Muscle layer of colon (tissue), 2 donors: Measurements from ENCODE around the gene OR5H14.
"Not testable (repeated sequence)": the region's sequence is repeated elsewhere in the genome, so short reads cannot be mapped to it uniquely, and the experiment has no call there.

ENCODE experiments used
- H3K27ac ChIP-seq: one replicate; pipeline ENCODE4 v1.7.0; 2013; ENCODE audit warnings: low read depth, mild to moderate bottlenecking, low read length, moderate library complexity
- H3K27me3 ChIP-seq, 2 donors: one replicate each; pipeline ENCODE4 v1.7.0; 2013; ENCODE audit warnings: low read length in 2 of 2, mild to moderate bottlenecking in 2 of 2; ENCODE audit not compliant: insufficient read depth in 2 of 2, control insufficient read depth in 1 of 2
- H3K36me3 ChIP-seq: one replicate; pipeline ENCODE4 v1.7.0; 2013; ENCODE audit warnings: mild to moderate bottlenecking, low read length; ENCODE audit not compliant: insufficient read depth
- H3K4me1 ChIP-seq: one replicate; pipeline ENCODE4 v1.7.0; 2013; ENCODE audit warnings: mild to moderate bottlenecking, low read length; ENCODE audit not compliant: insufficient read depth
- H3K4me3 ChIP-seq, 2 donors: one replicate each; pipeline ENCODE4 v1.7.0; 2013; ENCODE audit warnings: low read length in 2 of 2, low read depth in 1 of 2, mild to moderate bottlenecking in 1 of 2, moderate library complexity in 1 of 2
- H3K9ac ChIP-seq: one replicate; pipeline ENCODE4 v1.7.0; 2013; ENCODE audit warnings: low read length
- H3K9me3 ChIP-seq: one replicate; pipeline ENCODE4 v1.7.0; 2013; ENCODE audit warnings: mild to moderate bottlenecking, low read length
- donor health status: abdominal sarcoma.
- donor health status: Adenocarcinoma of cecum.

Gene OR5H14

DNA sequence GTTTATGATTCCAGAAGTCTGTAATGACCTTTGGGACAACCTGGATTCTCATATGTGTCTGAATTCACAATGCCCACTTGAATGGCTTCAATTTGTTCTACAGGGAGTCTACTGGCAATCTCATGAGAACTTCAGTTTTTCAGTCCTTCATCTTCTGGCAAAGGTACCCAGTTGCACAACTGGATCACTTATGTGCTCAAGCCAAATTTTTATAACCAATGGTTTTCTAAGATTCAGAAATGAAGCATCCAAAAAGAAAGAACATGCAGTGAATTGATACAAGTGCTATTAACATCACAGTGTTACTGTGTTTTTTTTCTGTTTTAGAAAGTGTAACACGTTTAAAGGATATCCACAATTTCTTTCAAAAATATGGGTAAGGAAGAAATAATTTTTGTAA, at the start of gene OR5H14:
Gene OR5H14, plus strand, starts transcription at position 301 of the 400 bp plus-strand sequence. CDS start 1,907 bp downstream, outside the sequence.
- no peak within 1 kb of the TSS for H3K9ac ChIP-seq
- no peaks in the 10 kb centered on the region for H3K36me3 ChIP-seq

DNA sequence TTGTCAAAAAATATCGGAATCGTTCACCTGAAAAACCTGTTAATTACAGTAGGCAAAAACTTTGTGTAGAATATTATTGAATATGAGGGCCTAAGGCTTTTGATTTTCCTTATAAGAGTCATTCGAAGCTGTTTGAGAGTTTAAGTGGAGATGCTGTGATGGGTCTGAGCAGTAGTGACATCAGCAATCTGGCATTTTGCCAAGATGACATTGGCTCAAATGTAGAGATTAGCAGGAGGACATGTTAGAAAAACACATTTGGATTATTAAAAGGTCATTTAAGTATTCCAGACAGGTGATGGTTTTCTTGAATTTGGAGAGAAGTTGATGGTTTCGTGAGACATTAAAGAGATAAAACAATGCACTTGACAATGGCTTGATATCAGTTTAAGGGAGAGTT, 47.4 kb upstream of the OR5H14 start:
- no peaks in the 10 kb centered on the region for H3K36me3 ChIP-seq
- H3K27me3 ChIP-seq: no peaks in the 10 kb centered on the region
- no peaks in the 10 kb centered on the region for H3K9me3 ChIP-seq
- no peak overlapping the region for H3K27ac ChIP-seq
- no peaks in the 10 kb centered on the region for H3K4me1 ChIP-seq
- no peak overlapping the region for H3K9ac ChIP-seq
- H3K4me3 ChIP-seq: no peak overlapping the region

More for the DNA sequence above, at the start of gene OR5H14:
- Histone ChIP-seq H3K9me3 (no peaks in the 10 kb centered on the region), H3K27me3 (no peaks in the 10 kb centered on the region), H3K27ac (no peak within 1 kb of the TSS), H3K4me3 (no peak within 1 kb of the TSS), H3K4me1 (no peaks in the 10 kb centered on the region)

DNA sequence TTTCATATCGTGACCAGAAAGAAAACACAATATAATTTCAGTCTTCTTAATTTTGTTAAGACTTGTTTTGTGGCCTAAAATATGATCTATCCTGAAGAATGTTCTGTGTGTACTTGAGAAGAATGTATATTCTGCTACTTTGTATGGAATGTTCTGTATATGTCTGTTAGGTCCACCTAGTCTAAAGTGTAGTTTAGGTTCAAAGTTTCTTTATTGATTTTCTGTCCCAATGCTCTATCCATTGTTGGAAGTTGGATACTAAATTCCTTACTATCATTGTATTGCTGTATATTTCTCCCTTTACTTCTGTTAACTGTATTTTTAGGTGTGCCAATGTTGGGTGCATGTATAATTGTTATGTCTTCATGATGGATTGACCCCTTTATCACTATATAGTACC, 39.1 kb upstream of the OR5H14 start:
- H3K4me1 ChIP-seq: no peaks in the 10 kb centered on the region
- H3K36me3 ChIP-seq: no peaks in the 10 kb centered on the region
- no peaks in the 10 kb centered on the region for H3K9me3 ChIP-seq
- no peak overlapping the region for H3K27ac ChIP-seq
- no peaks in the 10 kb centered on the region for H3K27me3 ChIP-seq
- no peak overlapping the region for H3K9ac ChIP-seq
- no peak overlapping the region for H3K4me3 ChIP-seq

GRCh38 chr3:98109807-98110549, 37.3 kb upstream of the OR5H14 start:
- Histone ChIP-seq H3K9ac (no peak overlapping the region), H3K4me1 (no peaks in the 10 kb centered on the region)

DNA sequence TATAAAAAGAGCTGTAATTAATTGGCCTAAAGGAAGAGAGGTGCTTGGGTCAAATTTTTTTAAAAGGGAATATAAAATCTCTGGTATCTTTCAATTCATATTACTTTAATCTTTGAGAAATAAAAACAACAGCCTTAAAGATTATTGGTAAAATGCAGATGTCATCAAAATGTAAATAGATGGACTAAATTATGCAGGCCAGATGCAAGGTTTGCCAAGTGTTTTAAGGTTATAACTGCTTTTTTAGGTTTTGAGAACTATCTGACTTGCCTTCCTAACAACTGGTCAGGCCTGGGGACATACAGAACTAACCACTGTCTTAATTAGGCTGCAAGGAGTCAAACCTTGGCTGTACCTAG, 36.8 kb upstream of the OR5H14 start:
- Histone ChIP-seq H3K9ac (no peak overlapping the region), H3K9me3 (no peaks in the 10 kb centered on the region), H3K4me1 (no peaks in the 10 kb centered on the region), H3K27ac (no peak overlapping the region), H3K36me3 (no peaks in the 10 kb centered on the region), H3K27me3 (no peaks in the 10 kb centered on the region), H3K4me3 (no peak overlapping the region)

More at GRCh38 chr3:98109807-98110549, 37.3 kb upstream of the OR5H14 start:
- no peak overlapping the region for H3K27ac ChIP-seq
- H3K27me3 ChIP-seq: no peaks in the 10 kb centered on the region
- no peak overlapping the region for H3K4me3 ChIP-seq
- no peaks in the 10 kb centered on the region for H3K36me3 ChIP-seq
- no peaks in the 10 kb centered on the region for H3K9me3 ChIP-seq

GRCh38 chr3:98114264-98114663, 33.0 kb upstream of the OR5H14 start:
- H3K4me3 ChIP-seq: no peak overlapping the region
- no peak overlapping the region for H3K27ac ChIP-seq
- no peaks in the 10 kb centered on the region for H3K4me1 ChIP-seq
- H3K9me3 ChIP-seq: no peaks in the 10 kb centered on the region
- no peaks in the 10 kb centered on the region for H3K36me3 ChIP-seq
- H3K27me3 ChIP-seq: no peaks in the 10 kb centered on the region
- H3K9ac ChIP-seq: no peak overlapping the region

DNA sequence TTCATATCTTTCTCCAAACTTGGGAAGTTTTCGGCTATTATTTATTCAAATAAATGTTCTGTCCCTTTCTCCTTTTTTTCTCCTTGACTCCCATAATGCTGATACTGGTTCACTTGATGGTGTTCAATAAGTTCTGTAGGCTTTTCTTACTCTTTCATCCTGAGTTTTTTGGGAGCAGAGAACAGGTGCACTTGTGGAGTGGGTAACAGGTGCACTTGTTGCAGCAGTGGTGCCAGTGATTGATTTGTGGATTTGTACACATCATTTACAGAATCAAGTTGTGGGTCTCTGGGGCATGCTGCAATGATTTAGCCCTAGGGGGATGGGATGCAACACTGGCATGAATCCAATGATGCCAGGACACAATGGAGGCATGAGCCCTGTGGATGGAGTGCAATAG, 31.6 kb upstream of the OR5H14 start:
- Histone ChIP-seq H3K27ac (no peak overlapping the region), H3K4me3 (no peak overlapping the region), H3K27me3 (no peaks in the 10 kb centered on the region), H3K36me3 (no peaks in the 10 kb centered on the region), H3K4me1 (no peaks in the 10 kb centered on the region), H3K9ac (no peak overlapping the region), H3K9me3 (no peaks in the 10 kb centered on the region)

- Histone ChIP-seq H3K4me1 (no peaks in the 10 kb centered on the region), H3K9ac (no peak within 1 kb of the TSS), H3K27ac (no peak within 1 kb of the TSS), H3K27me3 (no peaks in the 10 kb centered on the region), H3K4me3 (no peak within 1 kb of the TSS), H3K36me3 (no peaks in the 10 kb centered on the region), H3K9me3 (no peaks in the 10 kb centered on the region)
Measured at GRCh38 chr3:98130421-98130820, 16.9 kb upstream of the OR5H14 start, which contains the start of gene OR5H1. TSS of gene OR5H1 (plus strand) at chr3:98130721. CDS start at chr3:98132698, 1,977 bp downstream.

- Histone ChIP-seq H3K9me3 (no peaks in the 10 kb centered on the region), H3K27me3 (no peaks in the 10 kb centered on the region), H3K9ac (no peak overlapping the region), H3K4me3 (no peak overlapping the region), H3K36me3 (no peaks in the 10 kb centered on the region), H3K27ac (no peak overlapping the region), H3K4me1 (no peaks in the 10 kb centered on the region)
Measured at GRCh38 chr3:98136631-98137030, 10.6 kb upstream of the OR5H14 start.

DNA sequence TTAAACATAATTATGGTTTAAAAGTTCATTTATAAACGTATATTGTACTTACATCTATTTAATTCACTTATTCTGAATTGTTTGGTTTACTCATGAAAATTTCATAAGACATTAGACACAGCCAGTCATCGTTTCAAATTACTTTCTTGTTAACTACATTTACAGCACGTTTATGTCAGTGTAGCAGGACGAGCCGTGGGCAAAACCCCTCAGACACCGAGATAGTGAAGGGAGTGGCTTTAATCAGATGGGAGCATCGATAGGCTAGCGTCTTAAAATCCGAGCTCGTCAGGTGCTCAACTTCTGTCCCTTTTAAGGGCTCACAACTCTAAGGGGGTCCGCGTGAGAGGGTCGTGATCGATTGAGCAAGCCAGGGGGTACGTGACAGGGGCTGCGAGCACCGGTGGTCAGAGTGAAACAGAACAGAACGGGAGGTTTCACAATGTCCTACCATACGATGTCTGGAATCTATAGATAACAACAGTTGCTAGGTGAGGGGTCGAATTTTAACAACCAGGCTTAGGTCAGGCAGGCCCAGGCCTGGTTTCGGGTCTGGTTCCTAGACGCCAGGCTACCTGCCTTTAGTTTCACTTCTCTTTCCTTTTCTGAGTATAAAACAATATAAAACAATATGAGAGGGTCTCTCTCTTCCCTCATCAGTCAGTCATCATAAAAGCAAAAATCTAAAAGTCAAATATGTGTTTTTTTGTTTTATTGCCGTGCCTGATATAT, 9.3 kb upstream of the OR5H14 start:
- H3K36me3 ChIP-seq, H3K4me3 ChIP-seq, H3K27me3 ChIP-seq, H3K9ac ChIP-seq, H3K4me1 ChIP-seq, H3K27ac ChIP-seq, H3K9me3 ChIP-seq: not testable (repeated sequence)

DNA sequence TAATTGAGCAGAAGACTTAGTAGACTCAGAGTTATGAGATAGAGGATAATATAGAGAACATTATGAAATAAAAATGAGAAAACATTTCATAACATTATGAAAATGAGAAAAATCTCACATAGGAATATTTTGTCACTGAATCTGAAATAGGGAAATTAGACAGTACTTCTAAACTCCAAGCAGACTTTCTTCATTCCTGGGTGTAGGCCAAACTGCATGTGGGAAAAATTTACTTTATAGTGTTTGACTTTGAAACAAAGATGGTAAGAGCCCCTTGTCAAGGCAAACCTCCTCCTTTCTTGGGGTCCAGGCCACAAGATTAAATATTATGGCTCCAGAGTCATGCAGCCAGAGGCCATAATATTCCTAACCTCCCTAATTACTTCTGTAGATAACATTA, 6.7 kb upstream of the OR5H14 start:
- Histone ChIP-seq H3K27me3 (no peaks in the 10 kb centered on the region), H3K4me1 (no peaks in the 10 kb centered on the region), H3K4me3 (no peak overlapping the region), H3K36me3 (no peaks in the 10 kb centered on the region), H3K9me3 (no peaks in the 10 kb centered on the region), H3K9ac (no peak overlapping the region), H3K27ac (no peak overlapping the region)

DNA sequence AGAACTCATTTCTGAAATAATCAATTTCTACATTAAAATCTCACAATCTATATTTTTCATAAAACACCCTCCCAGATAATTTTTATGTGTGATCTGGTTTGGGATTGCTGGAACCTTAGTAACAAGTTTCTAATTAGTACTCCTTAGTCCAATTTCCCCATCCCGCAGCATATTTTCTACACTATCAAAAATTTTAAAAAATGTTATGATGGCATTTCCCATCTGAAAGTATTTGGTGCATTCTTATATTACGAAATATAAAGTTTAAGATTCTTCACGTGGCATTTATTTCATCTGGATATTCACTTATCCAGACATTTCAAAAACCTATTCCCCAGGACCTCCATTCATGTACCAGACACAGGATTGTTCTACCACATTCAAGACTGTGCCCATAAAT, 1.5 kb downstream of the OR5H14 start:
- H3K27me3 ChIP-seq: no peaks in the 10 kb centered on the region
- H3K36me3 ChIP-seq: no peaks in the 10 kb centered on the region
- H3K9me3 ChIP-seq: no peaks in the 10 kb centered on the region
- no peak overlapping the region for H3K27ac ChIP-seq
- no peak overlapping the region for H3K9ac ChIP-seq
- no peak overlapping the region for H3K4me3 ChIP-seq
- H3K4me1 ChIP-seq: no peaks in the 10 kb centered on the region
